ENCODE measurements around the gene EPHA10. TPM values are rescaled to one million over a fixed set of nuclear protein-coding genes. Genes with fewer than 3 reads are reported as not detected.

The EPHA10 gene
- not detected for total RNA-seq
- polyA plus RNA-seq, result not detected
- total RNA-seq, result 0 to 0.17 (median 0.03) reads per million in 6 experiments

DNA sequence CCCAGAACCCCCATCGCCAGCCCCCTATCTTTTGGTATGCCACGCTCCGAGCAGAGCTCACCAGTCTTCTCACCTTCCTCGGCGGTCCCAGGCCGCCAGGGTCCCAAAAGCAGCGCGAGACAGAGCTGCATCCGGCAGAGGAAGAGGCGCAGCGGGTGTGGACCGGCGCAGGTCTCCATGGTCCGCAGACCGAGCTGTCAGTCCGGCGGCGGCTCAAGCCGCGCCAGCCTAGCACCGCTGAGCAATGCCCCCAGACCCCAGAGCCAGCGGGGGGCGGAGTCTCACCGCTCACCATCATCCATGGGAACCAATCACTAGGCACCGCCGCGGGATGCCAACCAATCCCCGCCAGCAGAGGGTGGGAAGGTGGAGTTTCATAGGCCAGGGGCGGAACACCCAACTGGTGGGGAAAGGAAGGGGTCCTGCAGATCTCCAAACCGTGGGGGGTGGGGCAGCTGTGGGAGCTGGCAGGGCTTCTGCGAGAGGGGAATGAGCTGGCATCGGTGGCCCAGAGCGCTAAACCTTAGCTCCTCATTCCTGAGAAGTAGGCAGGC lies at the start of gene EPHA10:
EPHA10 (minus strand) TSS at position 233 of the 554 bp plus-strand sequence; CDS start at position 179, 54 bp downstream.
- peak within 1 kb of the TSS in 7 of 10 donors; percentile 7 to 65 (median 39) for H3K4me3 Mint-ChIP-seq
- POLR2A ChIA-PET, result no interaction called here

DNA sequence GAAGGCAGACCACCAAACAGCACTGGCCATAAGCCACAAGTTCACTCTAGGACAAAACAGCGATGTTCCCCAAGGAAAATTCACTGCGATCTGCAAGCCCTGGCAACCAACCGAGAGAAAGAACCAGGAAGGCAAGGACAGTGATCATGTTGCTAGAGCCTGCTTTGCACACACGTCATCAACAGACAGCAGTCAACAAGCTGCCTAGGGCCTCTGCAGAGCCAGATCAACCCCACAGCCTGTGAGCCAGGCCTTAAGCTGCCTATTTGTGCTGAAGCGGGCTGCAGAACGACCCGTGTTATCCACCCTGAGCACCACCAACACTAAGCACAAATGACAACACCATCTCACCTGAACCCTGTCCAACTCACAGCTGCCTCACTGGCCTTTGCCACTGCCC lies 49.3 kb upstream of the EPHA10 start:
- Mint-ChIP-seq H3K27ac (peak overlapping the region in 1 of 10 donors; percentile 29), H3K4me1 (peaks cover 1 to 17% (median 10%) of the 10 kb centered on the region in 4 donors), H3K36me3 (peaks cover 0 to 46% (median 2%) of the 10 kb centered on the region in 3 donors), H3K4me3 (no peak overlapping the region), H3K27me3 (no peaks in the 10 kb centered on the region), H3K9me3 (no peaks in the 10 kb centered on the region)
- DNase-seq, result no peak
- no peak for ATAC-seq
- POLR2A ChIA-PET, result no interaction called here

More for the DNA sequence above, at the start of gene EPHA10:
- peaks cover 0 to 10% (median 0%) of the 10 kb centered on the region in 9 donors for H3K9me3 Mint-ChIP-seq
- no peak for DNase-seq
- H3K4me1 Mint-ChIP-seq, result peaks cover 8 to 17% (median 10%) of the 10 kb centered on the region in 4 donors
- peaks cover 0 to 9% (median 6%) of the 10 kb centered on the region in 3 donors for H3K36me3 Mint-ChIP-seq
- peak within 1 kb of the TSS in 1 of 10 donors; percentile 18 for H3K27ac Mint-ChIP-seq
- H3K27me3 Mint-ChIP-seq, result peaks cover 48 to 85% (median 72%) of the 10 kb centered on the region in 5 donors
- ATAC-seq, result no peak

GRCh38 chr1:37813529-37814145 lies 48.7 kb upstream of the EPHA10 start:
- Mint-ChIP-seq H3K9me3 (no peaks in the 10 kb centered on the region), H3K4me1 (peaks cover 5 to 23% (median 16%) of the 10 kb centered on the region in 4 donors), H3K27ac (no peak overlapping the region), H3K4me3 (no peak overlapping the region), H3K36me3 (peaks cover 0 to 44% (median 2%) of the 10 kb centered on the region in 3 donors), H3K27me3 (no peaks in the 10 kb centered on the region)
- ATAC-seq, result no peak
- POLR2A ChIA-PET, result no interaction called here
- no peak for DNase-seq

DNA sequence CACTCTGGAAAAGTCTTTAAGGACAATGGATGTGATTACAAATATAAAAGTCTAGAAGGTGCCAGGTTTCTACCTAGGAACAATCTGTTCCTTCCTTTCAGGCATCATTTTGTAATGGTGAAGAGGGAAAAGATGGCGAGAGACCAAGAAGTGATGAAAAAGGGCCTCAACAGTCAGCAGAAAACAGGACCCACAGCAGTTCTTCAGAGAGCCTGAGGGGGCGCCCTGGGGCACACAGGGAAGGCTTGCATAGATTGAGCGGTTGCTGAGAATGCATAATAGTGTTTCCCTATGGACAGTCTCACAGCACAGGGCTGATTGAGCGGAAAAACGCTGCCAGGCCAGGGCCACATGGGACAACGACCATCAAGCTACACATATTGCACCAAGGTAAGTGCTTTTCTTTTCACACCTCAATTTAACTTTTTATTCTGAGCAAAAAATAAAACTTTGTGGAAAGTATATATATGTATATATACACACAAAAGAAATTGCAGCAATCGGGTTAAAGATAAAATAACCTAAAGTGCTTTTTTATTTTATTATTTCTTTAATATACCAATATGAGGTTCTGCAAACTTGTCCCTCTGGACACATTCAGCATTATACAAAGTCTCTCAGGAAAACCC lies 46.2 kb upstream of the EPHA10 start:
- Mint-ChIP-seq H3K36me3 (peaks cover 0 to 26% (median 0%) of the 10 kb centered on the region in 3 donors), H3K27ac (peak overlapping the region in 8 of 10 donors; percentile 24 to 79 (median 49)), H3K4me3 (peak overlapping the region in 4 of 10 donors; percentile 22 to 53 (median 39)), H3K4me1 (peaks cover 8 to 36% (median 31%) of the 10 kb centered on the region in 4 donors), H3K27me3 (no peaks in the 10 kb centered on the region), H3K9me3 (no peaks in the 10 kb centered on the region)
- ATAC-seq (peak in 1 of 2 donors; percentile 36), DNase-seq (peak; percentile 36 to 73 (median 53))
- POLR2A ChIA-PET, result no interaction called here

DNA sequence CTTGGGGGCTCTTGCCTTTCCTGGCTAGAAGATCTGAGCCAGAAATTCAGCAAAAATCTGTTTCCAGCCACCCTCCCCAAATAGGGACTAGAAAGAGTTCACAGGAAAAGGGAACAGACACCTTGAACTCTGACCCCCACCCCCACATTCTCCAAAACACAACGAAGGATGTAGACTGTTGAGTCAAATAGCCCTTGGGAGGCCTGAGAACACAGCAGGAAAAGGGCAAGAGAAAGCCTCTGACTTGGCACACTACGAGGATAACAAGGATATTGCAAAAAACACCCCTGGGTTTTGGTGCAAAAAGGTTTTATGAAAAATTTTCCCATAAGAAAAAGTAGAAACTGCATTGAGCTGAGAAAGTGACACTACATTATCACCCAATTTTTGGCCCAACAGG lies 45.0 kb upstream of the EPHA10 start:
- POLR2A ChIA-PET, result no interaction called here
- Mint-ChIP-seq H3K36me3 (peaks cover 0 to 29% (median 0%) of the 10 kb centered on the region in 3 donors), H3K4me1 (peaks cover 8 to 42% (median 38%) of the 10 kb centered on the region in 4 donors), H3K27me3 (no peaks in the 10 kb centered on the region), H3K27ac (peak overlapping the region in 5 of 10 donors; percentile 11 to 68 (median 24)), H3K9me3 (no peaks in the 10 kb centered on the region), H3K4me3 (peak overlapping the region in 4 of 10 donors; percentile 11 to 99 (median 56))
- ATAC-seq (no peak), DNase-seq (no peak)

GRCh38 chr1:37808369-37809319 lies 43.7 kb upstream of the EPHA10 start:
- ATAC-seq (peak; percentile 36 to 52), DNase-seq (peak in 4 of 10 donors; percentile 2 to 33 (median 9))

GRCh38 chr1:37807555-37808368 lies 42.8 kb upstream of the EPHA10 start, which contains the start of the genes C1orf122 and YRDC:
TSS of gene C1orf122 (plus strand) at chr1:37807790. CDS start at chr1:37808405, 615 bp downstream.
TSS of gene YRDC (minus strand) at chr1:37808208. CDS start at chr1:37808180, 28 bp downstream.
- H3K36me3 Mint-ChIP-seq, result peaks cover 5 to 36% (median 8%) of the 10 kb centered on the region in 3 donors
- POLR2A ChIA-PET, result interaction anchor here (0.6 to 2.7 kb wide), 10 partner anchors 9 to 328 kb away, joined by 3 to 21 read pairs (median 4); partner anchors contain the start of genes CDCA8 and MTF1
- peaks cover 10 to 50% (median 43%) of the 10 kb centered on the region in 4 donors for H3K4me1 Mint-ChIP-seq
- H3K9me3 Mint-ChIP-seq, result no peaks in the 10 kb centered on the region
- peak within 1 kb of the TSS; percentile 90 to 99 (median 98) for H3K27ac Mint-ChIP-seq
- DNase-seq (peak; percentile 82 to 94 (median 88)), ATAC-seq (peak; percentile 91 to 96)
- H3K4me3 Mint-ChIP-seq, result peak within 1 kb of the TSS; percentile 92 to 99 (median 96)
- H3K27me3 Mint-ChIP-seq, result no peaks in the 10 kb centered on the region

More at GRCh38 chr1:37808369-37809319, 43.7 kb upstream of the EPHA10 start:
- H3K9me3 Mint-ChIP-seq, result no peaks in the 10 kb centered on the region
- peak overlapping the region; percentile 92 to 99 (median 96) for H3K4me3 Mint-ChIP-seq
- peak overlapping the region; percentile 90 to 99 (median 98) for H3K27ac Mint-ChIP-seq
- peaks cover 10 to 50% (median 43%) of the 10 kb centered on the region in 4 donors for H3K4me1 Mint-ChIP-seq
- POLR2A ChIA-PET, result interaction anchor here (0.6 to 2.7 kb wide), 9 partner anchors 10 to 329 kb away, joined by 3 to 21 read pairs (median 4); partner anchors contain the start of genes CDCA8 and MTF1
- H3K36me3 Mint-ChIP-seq, result peaks cover 5 to 30% (median 6%) of the 10 kb centered on the region in 3 donors
- no peaks in the 10 kb centered on the region for H3K27me3 Mint-ChIP-seq

DNA sequence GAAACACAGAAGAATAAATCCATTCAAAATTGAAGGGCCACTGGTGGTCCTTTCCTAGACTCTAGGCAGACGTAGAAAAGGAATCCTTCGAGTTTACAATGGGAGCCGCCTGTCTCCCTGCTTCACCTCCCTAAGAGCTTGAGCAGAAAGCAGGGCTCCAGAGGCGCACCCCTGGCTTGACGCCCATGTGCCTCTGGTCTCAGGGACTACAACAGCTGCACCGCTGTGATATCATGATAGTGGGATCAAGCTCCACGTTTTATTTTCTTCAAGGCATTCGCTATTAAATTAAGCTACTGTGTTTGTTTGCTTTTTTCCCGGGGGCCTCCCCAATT lies 42.3 kb upstream of the EPHA10 start:
- peak overlapping the region; percentile 77 to 99 (median 86) for H3K4me3 Mint-ChIP-seq
- peak overlapping the region; percentile 79 to 96 (median 91) for H3K27ac Mint-ChIP-seq
- H3K9me3 Mint-ChIP-seq, result no peaks in the 10 kb centered on the region
- ATAC-seq, result no peak
- POLR2A ChIA-PET, result interaction anchor here (0.6 to 2.7 kb wide), 6 partner anchors 10 to 124 kb away, joined by 3 to 21 read pairs (median 4); partner anchors contain the start of gene MTF1
- H3K4me1 Mint-ChIP-seq, result peaks cover 13 to 50% (median 43%) of the 10 kb centered on the region in 4 donors
- DNase-seq, result no peak
- H3K27me3 Mint-ChIP-seq, result no peaks in the 10 kb centered on the region
- H3K36me3 Mint-ChIP-seq, result peaks cover 5 to 42% (median 13%) of the 10 kb centered on the region in 3 donors

- Mint-ChIP-seq H3K36me3 (peaks cover 5 to 69% (median 17%) of the 10 kb centered on the region in 3 donors), H3K27ac (no peak overlapping the region), H3K4me3 (no peak overlapping the region), H3K4me1 (peaks cover 6 to 29% (median 19%) of the 10 kb centered on the region in 4 donors), H3K9me3 (no peaks in the 10 kb centered on the region), H3K27me3 (no peaks in the 10 kb centered on the region)
- DNase-seq (no peak), ATAC-seq (no peak)
- POLR2A ChIA-PET, result interaction anchor here (0.6 kb wide), 1 partner anchor 200 kb away, joined by 3 read pairs; no protein-coding TSS in a partner anchor
Observed at GRCh38 chr1:37802439-37802838, 37.5 kb upstream of the EPHA10 start.

DNA sequence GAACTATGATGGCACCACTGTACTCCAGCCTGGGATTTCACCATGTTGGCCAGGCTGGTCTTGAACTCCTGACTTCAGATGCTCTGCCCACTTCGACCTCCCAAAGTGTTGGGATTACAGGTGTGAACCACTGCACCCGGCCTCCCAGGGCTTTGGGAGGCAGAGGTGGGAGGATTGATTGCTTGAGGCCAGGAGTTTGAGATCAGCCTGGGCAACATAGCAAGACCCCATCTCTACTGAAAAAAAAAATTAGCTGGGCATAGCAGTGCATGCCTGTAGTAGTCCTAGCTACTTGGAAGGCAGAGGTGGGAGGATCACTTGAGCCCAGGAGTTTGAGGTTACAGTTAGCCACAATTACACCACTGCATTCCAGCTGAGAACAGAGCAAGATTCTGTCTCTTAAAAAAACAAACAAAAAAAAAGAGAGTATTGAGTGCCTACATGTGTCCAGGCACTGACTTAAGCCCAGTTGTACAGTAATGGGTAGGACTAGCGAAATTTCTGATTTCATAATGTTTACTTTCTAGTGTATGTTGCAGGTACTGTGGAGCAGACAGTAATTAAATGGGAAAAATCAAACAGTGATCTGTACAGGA lies 32.9 kb upstream of the EPHA10 start:
- ATAC-seq (no peak), DNase-seq (no peak)
- Mint-ChIP-seq H3K27me3 (peaks cover 0 to 16% (median 4%) of the 10 kb centered on the region in 5 donors), H3K4me3 (no peak overlapping the region), H3K36me3 (peaks cover 0 to 34% (median 10%) of the 10 kb centered on the region in 3 donors), H3K27ac (no peak overlapping the region), H3K9me3 (no peaks in the 10 kb centered on the region), H3K4me1 (peaks cover 11 to 13% (median 12%) of the 10 kb centered on the region in 4 donors)
- POLR2A ChIA-PET, result no interaction called here

All from naive thymus-derived CD8-positive, alpha-beta T cell (primary cell).